Ovary (tissue), 9 donors: ENCODE results near the gene AIPL1. TPM values are rescaled to one million over a fixed set of nuclear protein-coding genes. Genes with fewer than 3 reads are reported as not detected.

Experiments used
- DNase-seq, 5 donors: peaks; one replicate each; pipeline ENCODE4 v3.0.0-alpha.2; 2019 to 2020
- H3K27ac ChIP-seq, 2 donors: fragments of 200-600 bp; one replicate each; pipeline versions ENCODE4 v1.5.1 to v1.8.0; 2019 to 2022
- H3K27me3 ChIP-seq: fragments of 200-600 bp; one replicate; pipeline ENCODE4 v1.8.0; 2022
- H3K36me3 ChIP-seq: fragments of 200-600 bp; sonication (generic); one replicate; pipeline ENCODE4 v1.5.1; 2019
- H3K4me1 ChIP-seq: one replicate; pipeline ENCODE4 v1.8.1; 2013; ENCODE audit warnings: mild to moderate bottlenecking, moderate library complexity; ENCODE audit not compliant: insufficient read depth
- H3K4me3 ChIP-seq: fragments of 200-600 bp; sonication (generic); one replicate; pipeline ENCODE4 v1.5.1; 2017
- H3K9me3 ChIP-seq, 2 donors: fragments of 200-600 bp in 1 of 2; sonication (generic) in 1 of 2; one replicate each; pipeline versions ENCODE4 v1.5.1 to v1.8.1; 2013 to 2019; ENCODE audit warnings: mild to moderate bottlenecking in 1 of 2, moderate library complexity in 1 of 2
- EP300 ChIP-seq: sonication (generic); formaldehyde crosslinking; IDR thresholded peaks from one replicate; pipeline ENCODE4 v1.6.1; 2017; ENCODE audit warnings: antibody characterized with exemption
- POLR2A ChIP-seq: fragments of 450-650 bp; IDR thresholded peaks from one replicate; pipeline ENCODE4 v1.6.1; 2017; ENCODE audit warnings: antibody characterized with exemption, mild to moderate bottlenecking, moderate library complexity
- WGBS, 3 donors: extraction: QIAGEN DNeasy Blood & Tissue Kit in 1 of 3; methylation state at CpG; one replicate each; pipeline versions ENCODE4 v1.1.5 to v1.1.7; 2013 to 2017; 5-methylcytosine and 5-hydroxymethylcytosine counted together
- intact Hi-C, 4 donors: fragments of 100-400 bp; cut with DNase I; formaldehyde crosslinking; loops; one replicate each; pipeline versions ENCODE4 v1.11.0 to v1.15.1; 2022 to 2023
- polyA plus RNA-seq, 2 donors: library from polyadenylated mRNA; stranded (reverse); fragments of 200-250 nt in 1 of 2; fragments of 350-450 nt in 1 of 2; fragmentation: Illumina TruSeq in 1 of 2; extraction: RNeasy Lipid Tissue Mini Kit (QIAGEN cat#74804) in 1 of 2; gene quantifications; one replicate each; pipeline ENCODE4 v1.2.3, GENCODE V29; 2013 to 2014
- total RNA-seq, 7 donors: library from RNA; depleted of rRNA in 2 of 7; stranded (reverse); fragments of >200 nt in 2 of 7; fragmentation: NEBNext Ultra II Directional in 3 of 7; extraction: Animal tissue kit (Norgen Biotek cat#: 25700) in 3 of 7; gene quantifications; one replicate each; pipeline versions ENCODE4 v1.1.0 to v1.2.4, GENCODE V29; 2016 to 2023
- TF ChIP-seq, protein P1 (sequence below), 3 donors: fragments of 450-650 bp in 2 of 3; fragments of 200-600 bp in 1 of 3; IDR thresholded peaks; one replicate each; pipeline versions ENCODE4 v1.5.1 to v1.8.0; 2016 to 2022; ENCODE audit warnings: antibody characterized with exemption in 3 of 3, mild to moderate bottlenecking in 1 of 3
- donor health status: DM: no; HTN: no; CAD: no; lungs with moderate emphysema.
- donor health status: DM: no; HTN: no; CAD: no.
- donor health status: Bipolar disorder and iron deficiency.
- donor health status: DM: yes; HTN: yes; CAD: no.
- donor health status: DM: no; HTN: no; CAD: no.
- donor health status: DM: yes; HTN: yes; CAD: no.

AIPL1 gene
- total and polyA plus RNA-seq, 9 donors: not detected

DNA sequence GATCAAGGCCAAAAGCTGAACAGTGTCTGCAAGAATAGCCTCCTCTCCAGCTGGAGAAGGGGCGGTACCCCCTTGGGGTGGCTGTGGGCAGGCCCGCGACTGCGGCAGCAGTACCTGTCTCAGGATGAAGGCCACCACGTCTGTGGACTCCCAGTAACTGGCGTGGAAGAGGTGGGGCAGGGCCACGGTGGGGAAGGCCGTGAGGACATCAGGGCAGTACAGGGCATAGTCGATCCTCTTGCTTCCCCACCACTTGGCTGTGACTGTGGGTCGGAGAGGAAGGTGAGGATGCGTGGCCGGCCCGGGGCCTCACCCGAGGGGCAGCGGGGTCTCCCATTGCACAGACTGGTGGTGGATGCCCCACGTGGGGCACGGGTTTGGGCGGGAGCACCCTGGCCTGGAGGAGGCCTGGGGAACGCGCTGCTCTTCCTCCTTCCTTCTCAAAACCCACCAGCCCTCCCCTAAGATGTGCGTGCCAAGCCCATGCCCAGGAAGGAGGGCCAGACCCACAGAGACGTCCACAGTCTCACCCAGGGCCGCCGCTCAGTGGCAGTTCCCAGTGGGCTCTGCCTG is 35.3 kb upstream of the AIPL1 start:
- H3K4me3 ChIP-seq: no peak overlapping the region
- intact Hi-C loops: loop anchor here in 2 of 4 donors (5.0 to 10.0 kb wide), 3 partner anchors 87 to 167 kb away; partner anchors contain the start of gene PITPNM3 (in 2 of the 2)
- H3K36me3 ChIP-seq: no peaks in the 10 kb centered on the region
- H3K4me1 ChIP-seq: peaks cover 11% of the 10 kb centered on the region
- TF ChIP-seq POLR2A (no peak), EP300 (no peak)
- TF ChIP-seq, protein P1, sequence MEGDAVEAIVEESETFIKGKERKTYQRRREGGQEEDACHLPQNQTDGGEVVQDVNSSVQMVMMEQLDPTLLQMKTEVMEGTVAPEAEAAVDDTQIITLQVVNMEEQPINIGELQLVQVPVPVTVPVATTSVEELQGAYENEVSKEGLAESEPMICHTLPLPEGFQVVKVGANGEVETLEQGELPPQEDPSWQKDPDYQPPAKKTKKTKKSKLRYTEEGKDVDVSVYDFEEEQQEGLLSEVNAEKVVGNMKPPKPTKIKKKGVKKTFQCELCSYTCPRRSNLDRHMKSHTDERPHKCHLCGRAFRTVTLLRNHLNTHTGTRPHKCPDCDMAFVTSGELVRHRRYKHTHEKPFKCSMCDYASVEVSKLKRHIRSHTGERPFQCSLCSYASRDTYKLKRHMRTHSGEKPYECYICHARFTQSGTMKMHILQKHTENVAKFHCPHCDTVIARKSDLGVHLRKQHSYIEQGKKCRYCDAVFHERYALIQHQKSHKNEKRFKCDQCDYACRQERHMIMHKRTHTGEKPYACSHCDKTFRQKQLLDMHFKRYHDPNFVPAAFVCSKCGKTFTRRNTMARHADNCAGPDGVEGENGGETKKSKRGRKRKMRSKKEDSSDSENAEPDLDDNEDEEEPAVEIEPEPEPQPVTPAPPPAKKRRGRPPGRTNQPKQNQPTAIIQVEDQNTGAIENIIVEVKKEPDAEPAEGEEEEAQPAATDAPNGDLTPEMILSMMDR (IDR thresholded peaks at IDR 0.05): no peak
- H3K27ac ChIP-seq: no peak overlapping the region
- no peaks in the 10 kb centered on the region for H3K9me3 ChIP-seq
- H3K27me3 ChIP-seq: no peaks in the 10 kb centered on the region
- no peak for DNase-seq
- 91 to 95% (median 94%) methylated on average over 24 of the region's 24 CpGs for WGBS, 3 donors

- no peaks in the 10 kb centered on the region for H3K36me3 ChIP-seq
- WGBS, 3 donors: 89 to 90% (median 90%) methylated on average over 23 of the region's 23 CpGs
- no peak overlapping the region for H3K27ac ChIP-seq
- no peaks in the 10 kb centered on the region for H3K9me3 ChIP-seq
- peaks cover 9% of the 10 kb centered on the region for H3K4me1 ChIP-seq
- TF ChIP-seq, protein P1 (IDR thresholded peaks at IDR 0.05): no peak
- no peak for TF ChIP-seq POLR2A
- TF ChIP-seq EP300: no peak
- intact Hi-C loops: no loop called here
- no peak for DNase-seq
- no peak overlapping the region for H3K4me3 ChIP-seq
- no peaks in the 10 kb centered on the region for H3K27me3 ChIP-seq
Measured at GRCh38 chr17:6468051-6468790, 33.3 kb upstream of the AIPL1 start.

DNA sequence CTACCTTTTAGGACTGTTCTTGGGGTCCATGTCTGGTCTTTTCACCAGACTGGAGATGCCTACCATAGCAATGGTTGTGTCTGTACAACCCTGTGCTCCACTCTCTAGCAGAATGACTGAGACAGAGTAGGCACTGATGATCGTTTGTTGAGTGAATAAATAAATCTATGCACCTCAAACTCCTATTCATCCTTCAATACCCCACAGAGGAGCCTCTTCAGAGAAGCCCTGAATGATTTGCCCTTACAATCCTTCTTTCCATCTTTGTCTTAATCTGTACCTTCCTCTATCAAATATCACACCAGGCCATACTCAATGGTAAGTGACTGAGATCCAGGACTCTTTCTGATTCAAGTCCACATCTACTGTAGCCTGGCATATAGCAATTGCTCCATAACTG is 32.6 kb upstream of the AIPL1 start:
- H3K4me1 ChIP-seq: peaks cover 9% of the 10 kb centered on the region
- WGBS, 3 donors: 81 to 100% (median 93%) methylated on average over 1 of the region's 1 CpG
- no peaks in the 10 kb centered on the region for H3K27me3 ChIP-seq
- no peak overlapping the region for H3K27ac ChIP-seq
- no peak overlapping the region for H3K4me3 ChIP-seq
- intact Hi-C loops: no loop called here
- TF ChIP-seq, protein P1 (IDR thresholded peaks at IDR 0.05): no peak
- TF ChIP-seq EP300: no peak
- no peak for TF ChIP-seq POLR2A
- H3K9me3 ChIP-seq: no peaks in the 10 kb centered on the region
- H3K36me3 ChIP-seq: no peaks in the 10 kb centered on the region
- no peak for DNase-seq

GRCh38 chr17:6465206-6466003 is 30.5 kb upstream of the AIPL1 start:
- Histone ChIP-seq H3K27ac (no peak overlapping the region), H3K9me3 (no peaks in the 10 kb centered on the region), H3K4me1 (no peaks in the 10 kb centered on the region), H3K4me3 (no peak overlapping the region), H3K27me3 (no peaks in the 10 kb centered on the region), H3K36me3 (no peaks in the 10 kb centered on the region)
- intact Hi-C loops: no loop called here
- TF ChIP-seq EP300 (no peak), POLR2A (no peak)
- TF ChIP-seq, protein P1 (IDR thresholded peaks at IDR 0.05): no peak
- no peak for DNase-seq
- WGBS, 3 donors: 83 to 88% (median 86%) methylated on average over 19 of the region's 19 CpGs
